ENCODE data around the gene RGS18.
A peak's percentile ranks its signal among the peaks of the same experiment; 100 is the strongest.

The RGS18 gene

DNA sequence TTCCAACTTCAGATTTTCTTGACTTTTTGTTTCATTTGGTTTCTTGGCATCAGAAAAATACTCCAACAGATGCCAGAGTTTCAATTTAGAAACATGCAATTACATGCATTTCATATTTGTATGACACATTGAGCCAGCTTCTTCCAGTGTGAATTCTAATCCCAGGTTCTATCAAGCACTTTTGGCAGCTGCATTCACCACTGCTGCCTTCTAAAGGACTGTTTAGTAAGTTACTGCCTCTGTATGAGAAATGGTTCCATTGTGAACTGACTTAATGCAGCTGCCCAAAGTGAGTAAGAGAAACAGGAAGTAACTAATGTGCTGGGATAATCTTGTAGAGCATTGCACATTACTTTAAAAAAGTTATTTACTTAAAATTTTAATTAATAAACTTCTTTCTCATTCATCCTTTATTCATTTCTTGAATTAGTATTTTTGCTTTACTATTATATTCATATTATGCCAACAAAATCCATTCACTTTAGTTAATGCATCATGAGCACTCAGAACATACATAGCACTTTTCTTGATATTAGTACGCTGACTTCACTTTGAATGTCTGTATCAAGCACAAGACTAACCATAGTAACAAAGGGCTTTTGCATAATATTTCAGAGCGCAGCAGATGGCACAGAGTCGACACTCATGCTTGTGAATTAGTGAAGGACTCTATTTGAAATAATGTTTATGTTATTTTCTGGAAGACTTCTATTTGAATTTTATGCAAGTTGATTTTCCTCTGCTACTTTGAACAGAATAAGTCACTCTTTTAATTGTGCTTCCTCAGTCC is 9.8 kb downstream of the RGS18 start:
- Histone ChIP-seq H2AFZ (ENCODE audit: low read length) (0 out of 2 replicates have a peak overlapping the region, but pooled peaks have one; percentile 6), H3K4me3 (ENCODE audit: low read length, poor library complexity, severe bottlenecking) (peak overlapping the region; percentile 69), H3K9me2 (replicated peaks; ENCODE audit: low read depth, low read length) (no peaks in the 10 kb centered on the region), H3K79me2 (ENCODE audit: insufficient read depth, low read length) (peaks cover 11% of the 10 kb centered on the region; the same call in 1 of the 2 replicates), H3K4me1 (ENCODE audit: insufficient read depth, low read length, poor library complexity, severe bottlenecking) (peaks cover 66% of the 10 kb centered on the region), H4K20me1 (ENCODE audit: insufficient read depth, low read length, poor library complexity, severe bottlenecking) (no peaks in the 10 kb centered on the region), H3K27me3 (ENCODE audit: insufficient read depth, low read length, poor library complexity, severe bottlenecking) (no peaks in the 10 kb centered on the region), H3K9me3 (ENCODE audit: insufficient read depth, low read depth, low read length) (no peaks in the 10 kb centered on the region; the same call in 1 of the 2 replicates), H3K36me3 (ENCODE audit: insufficient read depth, low read length) (no peaks in the 10 kb centered on the region; the same call in 1 of the 2 replicates), H3K4me2 (ENCODE audit: low read depth, low read length, poor library complexity, severe bottlenecking) (peak overlapping the region; percentile 75), H3F3A (ENCODE audit: low read depth) (peaks cover 23% of the 10 kb centered on the region), H3K9ac (ENCODE audit: low read depth, low read length, poor library complexity, severe bottlenecking) (peak overlapping the region; percentile 77)
- TF ChIP-seq, protein P1, sequence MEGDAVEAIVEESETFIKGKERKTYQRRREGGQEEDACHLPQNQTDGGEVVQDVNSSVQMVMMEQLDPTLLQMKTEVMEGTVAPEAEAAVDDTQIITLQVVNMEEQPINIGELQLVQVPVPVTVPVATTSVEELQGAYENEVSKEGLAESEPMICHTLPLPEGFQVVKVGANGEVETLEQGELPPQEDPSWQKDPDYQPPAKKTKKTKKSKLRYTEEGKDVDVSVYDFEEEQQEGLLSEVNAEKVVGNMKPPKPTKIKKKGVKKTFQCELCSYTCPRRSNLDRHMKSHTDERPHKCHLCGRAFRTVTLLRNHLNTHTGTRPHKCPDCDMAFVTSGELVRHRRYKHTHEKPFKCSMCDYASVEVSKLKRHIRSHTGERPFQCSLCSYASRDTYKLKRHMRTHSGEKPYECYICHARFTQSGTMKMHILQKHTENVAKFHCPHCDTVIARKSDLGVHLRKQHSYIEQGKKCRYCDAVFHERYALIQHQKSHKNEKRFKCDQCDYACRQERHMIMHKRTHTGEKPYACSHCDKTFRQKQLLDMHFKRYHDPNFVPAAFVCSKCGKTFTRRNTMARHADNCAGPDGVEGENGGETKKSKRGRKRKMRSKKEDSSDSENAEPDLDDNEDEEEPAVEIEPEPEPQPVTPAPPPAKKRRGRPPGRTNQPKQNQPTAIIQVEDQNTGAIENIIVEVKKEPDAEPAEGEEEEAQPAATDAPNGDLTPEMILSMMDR (conservative IDR thresholded peaks at IDR 0.05; ENCODE audit: low read length), result 0 out of 2 replicates have a peak, but pooled peaks have one; percentile 14
- no peak for TF ChIP-seq EZH2phosphoT487 (IDR thresholded peaks at IDR 0.05; ENCODE audit: borderline replicate concordance)

DNA sequence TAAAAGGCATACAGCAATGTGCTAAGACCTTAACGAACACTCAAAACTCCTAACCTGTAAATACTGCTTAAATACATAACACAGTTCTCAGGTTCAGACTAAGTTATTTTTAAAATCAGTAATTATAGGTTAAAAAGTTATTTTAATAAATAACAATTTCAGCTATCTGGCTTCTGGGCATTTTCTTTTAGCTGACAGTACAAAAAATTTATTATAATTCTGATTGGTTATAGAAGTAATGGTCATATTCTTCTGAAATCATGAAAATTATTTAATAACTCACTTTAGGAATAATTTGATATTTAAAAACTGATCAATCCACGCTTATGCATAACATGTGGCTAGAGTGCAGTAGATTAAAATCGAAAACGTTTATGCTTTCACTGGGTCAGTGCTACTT is 10.7 kb downstream of the RGS18 start:
- Histone ChIP-seq H3K9ac (ENCODE audit: low read depth, low read length, poor library complexity, severe bottlenecking) (peak overlapping the region; percentile 77), H2AFZ (ENCODE audit: low read length) (no peak overlapping the region), H3K4me2 (ENCODE audit: low read depth, low read length, poor library complexity, severe bottlenecking) (peak overlapping the region; percentile 75), H3K27me3 (ENCODE audit: insufficient read depth, low read length, poor library complexity, severe bottlenecking) (no peaks in the 10 kb centered on the region), H3F3A (ENCODE audit: low read depth) (peaks cover 23% of the 10 kb centered on the region), H3K4me3 (ENCODE audit: low read length, poor library complexity, severe bottlenecking) (peak overlapping the region; percentile 69), H3K4me1 (ENCODE audit: insufficient read depth, low read length, poor library complexity, severe bottlenecking) (peaks cover 66% of the 10 kb centered on the region), H3K9me3 (ENCODE audit: insufficient read depth, low read depth, low read length) (no peaks in the 10 kb centered on the region; the same call in 1 of the 2 replicates), H3K79me2 (ENCODE audit: insufficient read depth, low read length) (peaks cover 10% of the 10 kb centered on the region; the same call in 1 of the 2 replicates), H3K36me3 (ENCODE audit: insufficient read depth, low read length) (no peaks in the 10 kb centered on the region; the same call in 1 of the 2 replicates), H4K20me1 (ENCODE audit: insufficient read depth, low read length, poor library complexity, severe bottlenecking) (no peaks in the 10 kb centered on the region), H3K9me2 (replicated peaks; ENCODE audit: low read depth, low read length) (no peaks in the 10 kb centered on the region)
- TF ChIP-seq, protein P1 (conservative IDR thresholded peaks at IDR 0.05; ENCODE audit: low read length), result no peak
- TF ChIP-seq EZH2phosphoT487 (IDR thresholded peaks at IDR 0.05; ENCODE audit: borderline replicate concordance), result no peak

DNA sequence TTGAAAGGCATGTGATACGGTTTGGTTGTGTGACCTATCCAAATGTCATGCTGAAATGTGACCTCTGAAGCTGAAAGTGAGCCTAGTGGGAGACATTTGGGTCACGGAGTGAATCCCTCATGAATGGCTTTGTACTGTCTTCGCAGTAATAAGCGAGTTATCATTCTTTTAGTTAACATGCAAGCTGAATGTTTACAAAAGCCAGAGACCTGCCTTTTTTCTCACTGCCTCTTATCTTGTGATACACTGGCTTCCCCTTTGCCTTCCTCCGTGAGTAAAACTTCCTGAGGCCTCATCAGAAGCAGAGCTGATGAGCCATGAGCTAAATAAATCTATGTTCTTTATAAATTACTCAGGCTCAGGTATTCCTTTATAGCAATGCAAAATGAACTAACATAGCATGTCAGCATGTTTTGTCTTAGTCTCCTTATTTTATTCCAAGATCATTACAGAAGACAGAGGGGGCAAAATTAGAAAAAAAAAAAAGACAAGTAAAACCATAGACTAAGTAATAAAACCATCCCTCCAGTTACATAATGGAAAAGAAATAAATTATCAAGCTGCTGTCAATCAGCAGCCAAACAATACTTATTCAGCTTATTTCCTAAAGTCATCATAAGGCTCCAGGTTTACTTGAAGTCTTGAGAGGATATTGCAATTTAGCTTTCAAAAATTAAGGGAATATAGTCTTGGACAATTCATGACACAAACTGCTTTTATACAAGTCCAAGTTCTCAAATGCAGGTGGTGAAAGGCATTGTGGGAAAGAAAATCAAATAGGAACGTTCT is 12.1 kb downstream of the RGS18 start:
- Histone ChIP-seq H2AFZ (ENCODE audit: low read length) (peak overlapping the region; percentile 56; the same call in 1 of the 2 replicates), H3K27me3 (ENCODE audit: insufficient read depth, low read length, poor library complexity, severe bottlenecking) (no peaks in the 10 kb centered on the region), H3K4me2 (ENCODE audit: low read depth, low read length, poor library complexity, severe bottlenecking) (peak overlapping the region; percentile 75), H3K4me3 (ENCODE audit: low read length, poor library complexity, severe bottlenecking) (peak overlapping the region; percentile 69), H3K4me1 (ENCODE audit: insufficient read depth, low read length, poor library complexity, severe bottlenecking) (peaks cover 75% of the 10 kb centered on the region), H3F3A (ENCODE audit: low read depth) (peaks cover 23% of the 10 kb centered on the region), H3K9me2 (replicated peaks; ENCODE audit: low read depth, low read length) (no peaks in the 10 kb centered on the region), H3K36me3 (ENCODE audit: insufficient read depth, low read length) (no peaks in the 10 kb centered on the region), H4K20me1 (ENCODE audit: insufficient read depth, low read length, poor library complexity, severe bottlenecking) (no peaks in the 10 kb centered on the region), H3K79me2 (ENCODE audit: insufficient read depth, low read length) (peaks cover 8% of the 10 kb centered on the region; the same call in 1 of the 2 replicates), H3K9ac (ENCODE audit: low read depth, low read length, poor library complexity, severe bottlenecking) (peak overlapping the region; percentile 77), H3K9me3 (ENCODE audit: insufficient read depth, low read depth, low read length) (no peaks in the 10 kb centered on the region)
- TF ChIP-seq EZH2phosphoT487 (IDR thresholded peaks at IDR 0.05; ENCODE audit: borderline replicate concordance), result no peak
- TF ChIP-seq, protein P1 (conservative IDR thresholded peaks at IDR 0.05; ENCODE audit: low read length), result no peak
